ENCODE results near the gene SMYD3. TPM values are rescaled to one million over a fixed set of nuclear protein-coding genes. Genes with fewer than 3 reads are reported as not detected.

SMYD3 gene
- total and polyA plus RNA-seq, 10 of the 15 experiments (the other 5 are each of a cell fraction or from before 2014, with no cell fraction given): 18.3 to 54.0 (median 24.8) TPM

DNA sequence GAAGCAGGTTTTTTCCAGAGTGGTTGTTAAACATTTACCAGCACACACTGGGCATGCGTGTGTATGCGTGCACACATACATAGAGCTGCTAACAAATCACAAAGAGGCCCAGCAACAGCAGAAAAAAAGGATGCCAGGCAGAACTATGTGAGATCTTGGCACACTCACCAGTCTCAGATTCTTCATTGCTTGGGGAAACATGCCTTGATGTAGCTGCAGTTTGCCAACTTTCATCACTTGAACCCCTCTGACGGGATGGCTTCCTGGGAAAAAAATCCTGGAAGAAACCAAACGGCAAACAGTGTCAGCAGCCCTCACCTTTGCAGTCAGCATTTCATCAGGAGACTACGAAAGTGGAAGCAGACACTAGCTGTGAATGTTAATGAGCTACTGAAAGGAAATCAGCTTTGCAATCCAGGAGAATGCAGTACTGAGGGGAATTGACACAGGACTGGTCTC, 743.2 kb downstream of the SMYD3 start:
- in situ Hi-C loops (cut with MboI): no loop called here
- Histone ChIP-seq H3K27me3 (replicated peaks in 1 of 2; ENCODE audit: control insufficient read depth in 2 of 2, insufficient read depth in 2 of 2, low read length in 1 of 2) (no peaks in the 10 kb centered on the region), H3K36me3 (ENCODE audit: control insufficient read depth in 2 of 2, insufficient read depth in 2 of 2, low read length in 1 of 2) (no peaks in the 10 kb centered on the region; a peak in 1 of 4 replicates), H2AFZ (ENCODE audit: control insufficient read depth, low read depth, low read length) (no peak overlapping the region), H3K27ac (ENCODE audit: control insufficient read depth, insufficient read depth) (no peak overlapping the region), H3K4me3 (no peak overlapping the region), H3K9ac (ENCODE audit: control insufficient read depth, insufficient read depth, low read length) (no peak overlapping the region), H4K20me1 (ENCODE audit: control insufficient read depth, insufficient read depth) (no peaks in the 10 kb centered on the region), H3K9me3 (replicated peaks; ENCODE audit: control insufficient read depth, insufficient read depth, low read length) (no peaks in the 10 kb centered on the region), H3K79me2 (ENCODE audit: control insufficient read depth, insufficient read depth, low read length) (no peaks in the 10 kb centered on the region), H3K4me1 (ENCODE audit: control insufficient read depth, insufficient read depth, low read length) (no peaks in the 10 kb centered on the region), H3K4me2 (ENCODE audit: control insufficient read depth, insufficient read depth) (no peak overlapping the region)
- ChIA-PET CTCF (interaction anchor here (1.3 kb wide), 1 partner anchor 9 kb away, joined by 3 read pairs; no protein-coding TSS in a partner anchor), SMC1A (ENCODE audit: uncharacterized antibody, unreplicated experiment) (no interaction called here), POLR2A (interaction anchor here (0.6 kb wide), 1 partner anchor 39 kb away, joined by 3 read pairs; no protein-coding TSS in a partner anchor), RAD21 (ENCODE audit: unreplicated experiment) (interaction anchor here (0.6 kb wide), 1 partner anchor 611 kb away, joined by 5 read pairs; no protein-coding TSS in a partner anchor)
- TF ChIP-seq, protein P1, sequence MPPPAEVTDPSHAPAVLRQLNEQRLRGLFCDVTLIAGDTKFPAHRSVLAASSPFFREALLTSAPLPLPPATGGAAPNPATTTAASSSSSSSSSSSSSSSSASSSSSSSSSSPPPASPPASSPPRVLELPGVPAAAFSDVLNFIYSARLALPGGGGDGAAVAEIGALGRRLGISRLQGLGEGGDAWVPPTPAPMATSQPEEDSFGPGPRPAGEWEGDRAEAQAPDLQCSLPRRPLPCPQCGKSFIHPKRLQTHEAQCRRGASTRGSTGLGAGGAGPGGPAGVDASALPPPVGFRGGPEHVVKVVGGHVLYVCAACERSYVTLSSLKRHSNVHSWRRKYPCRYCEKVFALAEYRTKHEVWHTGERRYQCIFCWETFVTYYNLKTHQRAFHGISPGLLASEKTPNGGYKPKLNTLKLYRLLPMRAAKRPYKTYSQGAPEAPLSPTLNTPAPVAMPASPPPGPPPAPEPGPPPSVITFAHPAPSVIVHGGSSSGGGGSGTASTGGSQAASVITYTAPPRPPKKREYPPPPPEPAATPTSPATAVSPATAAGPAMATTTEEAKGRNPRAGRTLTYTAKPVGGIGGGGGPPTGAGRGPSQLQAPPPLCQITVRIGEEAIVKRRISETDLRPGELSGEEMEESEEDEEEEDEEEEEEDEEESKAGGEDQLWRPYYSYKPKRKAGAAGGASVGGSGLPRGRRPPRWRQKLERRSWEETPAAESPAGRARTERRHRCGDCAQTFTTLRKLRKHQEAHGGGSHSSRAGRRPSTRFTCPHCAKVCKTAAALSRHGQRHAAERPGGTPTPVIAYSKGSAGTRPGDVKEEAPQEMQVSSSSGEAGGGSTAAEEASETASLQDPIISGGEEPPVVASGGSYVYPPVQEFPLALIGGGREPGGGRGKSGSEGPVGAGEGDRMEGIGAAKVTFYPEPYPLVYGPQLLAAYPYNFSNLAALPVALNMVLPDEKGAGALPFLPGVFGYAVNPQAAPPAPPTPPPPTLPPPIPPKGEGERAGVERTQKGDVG (CRISPR knock-in tag; IDR thresholded peaks at IDR 0.05): no peak
- TF ChIP-seq PML (IDR thresholded peaks at IDR 0.05; ENCODE audit: low read length): no peak
- TF ChIP-seq, protein P2, sequence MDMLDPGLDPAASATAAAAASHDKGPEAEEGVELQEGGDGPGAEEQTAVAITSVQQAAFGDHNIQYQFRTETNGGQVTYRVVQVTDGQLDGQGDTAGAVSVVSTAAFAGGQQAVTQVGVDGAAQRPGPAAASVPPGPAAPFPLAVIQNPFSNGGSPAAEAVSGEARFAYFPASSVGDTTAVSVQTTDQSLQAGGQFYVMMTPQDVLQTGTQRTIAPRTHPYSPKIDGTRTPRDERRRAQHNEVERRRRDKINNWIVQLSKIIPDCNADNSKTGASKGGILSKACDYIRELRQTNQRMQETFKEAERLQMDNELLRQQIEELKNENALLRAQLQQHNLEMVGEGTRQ (IDR thresholded peaks at IDR 0.05; ENCODE audit: borderline replicate concordance, low read depth, low read length): no peak
- TF ChIP-seq, protein P3, sequence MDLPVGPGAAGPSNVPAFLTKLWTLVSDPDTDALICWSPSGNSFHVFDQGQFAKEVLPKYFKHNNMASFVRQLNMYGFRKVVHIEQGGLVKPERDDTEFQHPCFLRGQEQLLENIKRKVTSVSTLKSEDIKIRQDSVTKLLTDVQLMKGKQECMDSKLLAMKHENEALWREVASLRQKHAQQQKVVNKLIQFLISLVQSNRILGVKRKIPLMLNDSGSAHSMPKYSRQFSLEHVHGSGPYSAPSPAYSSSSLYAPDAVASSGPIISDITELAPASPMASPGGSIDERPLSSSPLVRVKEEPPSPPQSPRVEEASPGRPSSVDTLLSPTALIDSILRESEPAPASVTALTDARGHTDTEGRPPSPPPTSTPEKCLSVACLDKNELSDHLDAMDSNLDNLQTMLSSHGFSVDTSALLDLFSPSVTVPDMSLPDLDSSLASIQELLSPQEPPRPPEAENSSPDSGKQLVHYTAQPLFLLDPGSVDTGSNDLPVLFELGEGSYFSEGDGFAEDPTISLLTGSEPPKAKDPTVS (IDR thresholded peaks at IDR 0.05; ENCODE audit: low read depth, low read length): no peak
- TF ChIP-seq KLF5 (IDR thresholded peaks at IDR 0.05; ENCODE audit: partially characterized antibody): no peak
- no peak for TF ChIP-seq SMC3 (IDR thresholded peaks at IDR 0.05; ENCODE audit: borderline replicate concordance, low read length)
- TF ChIP-seq RAD51 (IDR thresholded peaks at IDR 0.05): no peak
- TF ChIP-seq EGR1 (IDR thresholded peaks at IDR 0.05; ENCODE audit: borderline replicate concordance in 1 of 2, low read depth in 2 of 2, low read length in 2 of 2): no peak
- no peak for TF ChIP-seq TBL1XR1 (IDR thresholded peaks at IDR 0.05; ENCODE audit: low read depth, low read length)
- no peak for TF ChIP-seq YBX1 (IDR thresholded peaks at IDR 0.05)
- no peak for TF ChIP-seq RAD21 (IDR thresholded peaks at IDR 0.05; ENCODE audit: insufficient read depth, low read depth, low read length)
- no peak for TF ChIP-seq GATAD2B (conservative IDR thresholded peaks at IDR 0.05; ENCODE audit: low read depth)
- no TSS peak for BruUV-seq (replicated peaks)
- intact Hi-C loops (cut with micrococcal nuclease; ENCODE audit: unreplicated experiment): no loop called here
- DNase-seq (ENCODE audit: low read depth, low spot score) (no peak), ATAC-seq (no peak), FAIRE-seq (no peak)
- WGBS (ENCODE audit: insufficient coverage, insufficient replicate concordance, low lambda C conversion rate, missing lambda C conversion rate): 75% methylated on average over 5 of the region's 5 CpGs
